ENCODE data around the gene DNM2. TPM values are rescaled to one million over a fixed set of nuclear protein-coding genes. Genes with fewer than 3 reads are reported as not detected.

DNM2 gene
- total and polyA plus RNA-seq, 10 of the 15 experiments (the other 5 are each of a cell fraction or from before 2014, with no cell fraction given), result 1.2 to 146 (median 68.9) TPM

GRCh38 chr19:10695401-10696398, 22.2 kb upstream of the DNM2 start (continued):
- TF ChIP-seq KLF5 (IDR thresholded peaks at IDR 0.05; ENCODE audit: partially characterized antibody), result no peak
- TF ChIP-seq ATF7 (IDR thresholded peaks at IDR 0.05; ENCODE audit: low read depth), result no peak
- TF ChIP-seq BCL3 (IDR thresholded peaks at IDR 0.05; ENCODE audit: borderline replicate concordance, insufficient read depth, low read depth, low read length, poor library complexity, severe bottlenecking), result no peak
- TF ChIP-seq PAX8 (IDR thresholded peaks at IDR 0.05), result no peak
- TF ChIP-seq RFX5 (IDR thresholded peaks at IDR 0.05; ENCODE audit: low read depth, low read length), result 0 out of 2 replicates have a peak, but pooled peaks have one; percentile 34
- no peak for TF ChIP-seq POLR2A (IDR thresholded peaks at IDR 0.05; ENCODE audit: low read depth, low read length)
- no peak for TF ChIP-seq FOS (IDR thresholded peaks at IDR 0.05; ENCODE audit: borderline replicate concordance, extremely low read depth, insufficient read length)
- no peak for TF ChIP-seq ZBTB4 (CRISPR knock-in tag; IDR thresholded peaks at IDR 0.05)
- no peak for TF ChIP-seq NBN (IDR thresholded peaks at IDR 0.05)
- no peak for TF ChIP-seq RAD21 (IDR thresholded peaks at IDR 0.05; ENCODE audit: insufficient read depth, low read depth, low read length)
- TF ChIP-seq PRDM15 (CRISPR knock-in tag; IDR thresholded peaks at IDR 0.05), result no peak
- TF ChIP-seq LARP7 (IDR thresholded peaks at IDR 0.05), result peak; percentile 68
- no peak for TF ChIP-seq SMAD1 (IDR thresholded peaks at IDR 0.05; ENCODE audit: low read depth, partially characterized antibody)
- no peak for TF ChIP-seq BCL11A (IDR thresholded peaks at IDR 0.05; ENCODE audit: low read depth, low read length)
- no peak for TF ChIP-seq SMARCA5 (IDR thresholded peaks at IDR 0.05)
- no peak for TF ChIP-seq ETV6 (conservative IDR thresholded peaks at IDR 0.05 in 1 of 2, IDR thresholded peaks at IDR 0.05 in 1 of 2; ENCODE audit: borderline replicate concordance in 1 of 2, low read depth in 1 of 2)
- TF ChIP-seq, protein P1, sequence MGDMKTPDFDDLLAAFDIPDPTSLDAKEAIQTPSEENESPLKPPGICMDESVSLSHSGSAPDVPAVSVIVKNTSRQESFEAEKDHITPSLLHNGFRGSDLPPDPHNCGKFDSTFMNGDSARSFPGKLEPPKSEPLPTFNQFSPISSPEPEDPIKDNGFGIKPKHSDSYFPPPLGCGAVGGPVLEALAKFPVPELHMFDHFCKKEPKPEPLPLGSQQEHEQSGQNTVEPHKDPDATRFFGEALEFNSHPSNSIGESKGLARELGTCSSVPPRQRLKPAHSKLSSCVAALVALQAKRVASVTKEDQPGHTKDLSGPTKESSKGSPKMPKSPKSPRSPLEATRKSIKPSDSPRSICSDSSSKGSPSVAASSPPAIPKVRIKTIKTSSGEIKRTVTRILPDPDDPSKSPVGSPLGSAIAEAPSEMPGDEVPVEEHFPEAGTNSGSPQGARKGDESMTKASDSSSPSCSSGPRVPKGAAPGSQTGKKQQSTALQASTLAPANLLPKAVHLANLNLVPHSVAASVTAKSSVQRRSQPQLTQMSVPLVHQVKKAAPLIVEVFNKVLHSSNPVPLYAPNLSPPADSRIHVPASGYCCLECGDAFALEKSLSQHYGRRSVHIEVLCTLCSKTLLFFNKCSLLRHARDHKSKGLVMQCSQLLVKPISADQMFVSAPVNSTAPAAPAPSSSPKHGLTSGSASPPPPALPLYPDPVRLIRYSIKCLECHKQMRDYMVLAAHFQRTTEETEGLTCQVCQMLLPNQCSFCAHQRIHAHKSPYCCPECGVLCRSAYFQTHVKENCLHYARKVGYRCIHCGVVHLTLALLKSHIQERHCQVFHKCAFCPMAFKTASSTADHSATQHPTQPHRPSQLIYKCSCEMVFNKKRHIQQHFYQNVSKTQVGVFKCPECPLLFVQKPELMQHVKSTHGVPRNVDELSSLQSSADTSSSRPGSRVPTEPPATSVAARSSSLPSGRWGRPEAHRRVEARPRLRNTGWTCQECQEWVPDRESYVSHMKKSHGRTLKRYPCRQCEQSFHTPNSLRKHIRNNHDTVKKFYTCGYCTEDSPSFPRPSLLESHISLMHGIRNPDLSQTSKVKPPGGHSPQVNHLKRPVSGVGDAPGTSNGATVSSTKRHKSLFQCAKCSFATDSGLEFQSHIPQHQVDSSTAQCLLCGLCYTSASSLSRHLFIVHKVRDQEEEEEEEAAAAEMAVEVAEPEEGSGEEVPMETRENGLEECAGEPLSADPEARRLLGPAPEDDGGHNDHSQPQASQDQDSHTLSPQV (IDR thresholded peaks at IDR 0.05), result no peak
